Chondrocyte (in vitro differentiated cells): Measurements from ENCODE around the gene PHGDH. TPM values are rescaled to one million over a fixed set of nuclear protein-coding genes. Genes with fewer than 3 reads are reported as not detected.

Source experiments
- DNase-seq: peaks from one replicate; pipeline ENCODE4 v3.0.0; 2021; ENCODE audit warnings: mixed read lengths, low spot score
- H3K27ac Mint-ChIP-seq: one replicate; pipeline ENCODE4 v1.8.0; 2021; ENCODE audit warnings: mild to moderate bottlenecking, moderate library complexity, mixed read lengths; ENCODE audit not compliant: unreplicated experiment
- H3K27me3 Mint-ChIP-seq: 2 replicates; pipeline ENCODE4 v1.8.0; 2021; ENCODE audit warnings: low read depth, mixed read lengths
- H3K36me3 Mint-ChIP-seq: 2 replicates; pipeline ENCODE4 v1.8.0; 2021; ENCODE audit warnings: low read depth, mixed read lengths
- H3K4me1 Mint-ChIP-seq: 2 replicates; pipeline ENCODE4 v1.8.0; 2021; ENCODE audit warnings: low read depth, mild to moderate bottlenecking, mixed read lengths
- H3K4me3 Mint-ChIP-seq: one replicate; pipeline ENCODE4 v1.8.0; 2021; ENCODE audit warnings: mild to moderate bottlenecking, moderate library complexity, mixed read lengths; ENCODE audit not compliant: unreplicated experiment
- H3K9me3 Mint-ChIP-seq: 2 replicates; pipeline ENCODE4 v1.8.0; 2021; ENCODE audit warnings: low read depth, mixed read lengths
- total RNA-seq: library from RNA; stranded (reverse); gene quantifications from 3 replicates; pipeline ENCODE4 v1.2.1, GENCODE V29; 2021
- TF ChIP-seq, protein P1 (sequence below): fragments of 200-600 bp; sonication (generic); IDR thresholded peaks from 2 replicates; pipeline ENCODE4 v1.5.0; 2021; ENCODE audit warnings: antibody characterized with exemption, mild to moderate bottlenecking, moderate library complexity

Gene PHGDH
- total RNA-seq, 1 donor from 2014 or later: 300 TPM

DNA sequence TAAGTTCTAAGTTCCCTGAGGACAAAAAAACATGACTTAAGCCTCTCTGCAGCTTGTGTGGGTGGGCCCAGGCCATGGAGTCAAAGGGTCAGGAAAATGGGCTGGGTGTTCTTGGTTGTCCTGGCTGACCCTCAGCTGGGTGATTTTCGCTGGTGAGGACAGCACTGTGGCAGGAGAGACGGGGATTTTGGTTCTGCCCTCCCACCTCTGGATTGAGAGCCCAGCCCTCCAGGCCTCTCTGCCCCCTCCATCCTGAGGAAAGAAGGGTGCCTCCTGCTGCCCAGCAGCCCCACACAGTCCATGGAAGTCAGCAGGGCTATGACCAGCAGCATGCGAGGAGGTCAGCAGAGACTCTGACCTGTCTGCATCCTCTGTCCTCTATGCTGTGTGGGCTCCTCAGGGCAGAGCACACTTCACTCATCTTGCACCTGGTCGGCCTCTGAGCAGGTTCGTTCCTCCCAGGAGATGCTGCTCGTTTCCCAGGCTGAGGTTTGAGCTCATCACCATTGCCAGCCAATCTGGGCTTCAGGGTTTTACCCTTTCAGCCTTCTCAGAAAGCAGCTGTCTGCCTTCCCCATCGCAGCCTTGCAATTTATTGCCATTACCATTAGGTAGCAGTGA lies 26.5 kb downstream of the PHGDH start:
- peaks cover 16% of the 10 kb centered on the region for H3K4me1 Mint-ChIP-seq
- no peak overlapping the region for H3K4me3 Mint-ChIP-seq
- DNase-seq: no peak
- TF ChIP-seq, protein P1, sequence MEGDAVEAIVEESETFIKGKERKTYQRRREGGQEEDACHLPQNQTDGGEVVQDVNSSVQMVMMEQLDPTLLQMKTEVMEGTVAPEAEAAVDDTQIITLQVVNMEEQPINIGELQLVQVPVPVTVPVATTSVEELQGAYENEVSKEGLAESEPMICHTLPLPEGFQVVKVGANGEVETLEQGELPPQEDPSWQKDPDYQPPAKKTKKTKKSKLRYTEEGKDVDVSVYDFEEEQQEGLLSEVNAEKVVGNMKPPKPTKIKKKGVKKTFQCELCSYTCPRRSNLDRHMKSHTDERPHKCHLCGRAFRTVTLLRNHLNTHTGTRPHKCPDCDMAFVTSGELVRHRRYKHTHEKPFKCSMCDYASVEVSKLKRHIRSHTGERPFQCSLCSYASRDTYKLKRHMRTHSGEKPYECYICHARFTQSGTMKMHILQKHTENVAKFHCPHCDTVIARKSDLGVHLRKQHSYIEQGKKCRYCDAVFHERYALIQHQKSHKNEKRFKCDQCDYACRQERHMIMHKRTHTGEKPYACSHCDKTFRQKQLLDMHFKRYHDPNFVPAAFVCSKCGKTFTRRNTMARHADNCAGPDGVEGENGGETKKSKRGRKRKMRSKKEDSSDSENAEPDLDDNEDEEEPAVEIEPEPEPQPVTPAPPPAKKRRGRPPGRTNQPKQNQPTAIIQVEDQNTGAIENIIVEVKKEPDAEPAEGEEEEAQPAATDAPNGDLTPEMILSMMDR: no peak
- no peaks in the 10 kb centered on the region for H3K27me3 Mint-ChIP-seq
- H3K36me3 Mint-ChIP-seq: peaks cover 46% of the 10 kb centered on the region
- peak overlapping the region; percentile 14 for H3K27ac Mint-ChIP-seq
- H3K9me3 Mint-ChIP-seq: no peaks in the 10 kb centered on the region

DNA sequence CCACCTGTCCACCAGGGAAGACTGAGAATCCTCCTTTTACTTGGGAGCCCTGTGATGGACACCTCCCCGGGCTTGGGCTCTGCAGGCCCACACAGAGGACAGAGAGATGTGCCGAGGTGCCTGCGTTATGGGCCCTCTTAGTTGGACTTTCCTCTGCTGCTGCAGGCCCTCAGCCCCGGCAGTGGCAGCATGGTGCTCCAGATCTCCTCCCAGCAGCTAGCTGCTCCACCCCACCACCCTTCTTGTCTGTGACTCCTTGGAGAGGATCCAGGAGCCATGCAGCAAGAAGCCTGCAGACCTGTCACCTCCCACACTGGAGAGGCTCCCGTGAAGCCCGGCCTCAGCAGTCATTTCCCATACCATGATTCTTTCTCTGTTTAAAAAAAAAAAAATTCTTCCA lies 27.4 kb downstream of the PHGDH start:
- Mint-ChIP-seq H3K9me3 (no peaks in the 10 kb centered on the region), H3K27me3 (no peaks in the 10 kb centered on the region), H3K4me1 (peaks cover 20% of the 10 kb centered on the region), H3K36me3 (peaks cover 51% of the 10 kb centered on the region), H3K27ac (no peak overlapping the region), H3K4me3 (no peak overlapping the region)
- TF ChIP-seq, protein P1: no peak
- DNase-seq: no peak

DNA sequence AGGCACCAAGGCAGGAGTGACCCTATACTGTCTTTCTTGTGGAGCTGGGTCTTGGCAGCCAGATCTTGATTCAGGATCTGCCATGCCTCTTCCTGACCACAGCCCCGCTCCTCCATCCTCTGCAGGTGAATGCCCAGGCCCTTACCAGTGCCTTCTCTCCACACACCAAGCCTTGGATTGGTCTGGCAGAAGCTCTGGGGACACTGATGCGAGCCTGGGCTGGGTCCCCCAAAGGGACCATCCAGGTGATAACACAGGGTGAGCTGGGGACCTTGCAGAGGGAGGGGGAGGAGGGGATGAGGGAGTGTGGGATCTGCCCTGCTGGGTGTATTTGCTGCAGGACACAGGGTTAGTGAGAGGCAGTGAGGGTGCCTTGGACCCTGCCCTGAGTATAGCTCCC lies 28.5 kb downstream of the PHGDH start:
- DNase-seq: no peak
- TF ChIP-seq, protein P1: no peak
- Mint-ChIP-seq H3K4me1 (peaks cover 20% of the 10 kb centered on the region), H3K27me3 (no peaks in the 10 kb centered on the region), H3K36me3 (peaks cover 47% of the 10 kb centered on the region), H3K27ac (no peak overlapping the region), H3K9me3 (no peaks in the 10 kb centered on the region), H3K4me3 (no peak overlapping the region)

DNA sequence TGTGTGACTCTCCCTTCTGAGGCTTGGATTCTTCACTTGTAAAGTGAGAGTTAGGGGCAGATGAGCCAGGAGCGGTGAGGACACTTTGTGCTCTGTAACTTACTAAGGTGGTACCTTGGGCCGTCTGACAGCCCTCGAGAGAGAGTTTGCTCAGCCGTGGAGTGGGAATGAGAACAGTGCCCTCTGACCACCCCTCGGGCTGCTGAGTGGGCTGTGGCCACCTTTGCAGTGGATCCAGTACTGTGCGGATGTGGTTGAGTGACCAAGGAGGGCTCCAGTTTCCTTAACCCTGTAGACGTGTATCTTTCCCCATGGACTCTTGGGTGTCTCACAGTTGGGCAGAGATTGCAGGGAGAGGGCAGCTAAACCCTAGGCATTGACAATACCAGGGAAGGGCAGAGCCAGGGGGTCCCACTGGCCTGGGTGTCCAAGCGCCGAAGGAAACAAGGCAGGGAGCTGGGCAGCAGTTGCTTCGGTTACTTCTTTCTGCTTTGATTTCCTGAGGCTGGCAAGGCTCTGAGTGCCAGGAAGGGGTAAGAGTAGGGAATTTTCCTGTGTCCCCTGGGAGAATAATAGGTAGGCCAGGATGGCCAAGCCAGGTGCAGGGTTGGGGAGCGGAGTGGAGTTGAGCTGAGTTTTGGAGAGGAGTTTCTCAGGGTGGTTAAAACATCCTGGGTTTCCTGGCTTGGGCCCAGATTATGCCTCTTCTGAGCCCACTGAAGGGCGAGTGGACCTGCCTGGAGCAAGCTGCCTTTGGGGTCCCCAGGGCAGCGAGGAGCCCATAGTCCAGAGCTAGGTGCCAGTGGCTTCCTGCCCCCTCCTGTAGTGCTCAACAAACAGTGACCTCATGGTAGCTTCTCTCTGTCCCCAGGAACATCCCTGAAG lies 29.4 kb downstream of the PHGDH start:
- no peak overlapping the region for H3K4me3 Mint-ChIP-seq
- DNase-seq: no peak
- H3K36me3 Mint-ChIP-seq: peaks cover 43% of the 10 kb centered on the region
- TF ChIP-seq, protein P1: no peak
- H3K9me3 Mint-ChIP-seq: no peaks in the 10 kb centered on the region
- peaks cover 20% of the 10 kb centered on the region for H3K4me1 Mint-ChIP-seq
- peak overlapping the region; percentile 63 for H3K27ac Mint-ChIP-seq
- H3K27me3 Mint-ChIP-seq: no peaks in the 10 kb centered on the region

DNA sequence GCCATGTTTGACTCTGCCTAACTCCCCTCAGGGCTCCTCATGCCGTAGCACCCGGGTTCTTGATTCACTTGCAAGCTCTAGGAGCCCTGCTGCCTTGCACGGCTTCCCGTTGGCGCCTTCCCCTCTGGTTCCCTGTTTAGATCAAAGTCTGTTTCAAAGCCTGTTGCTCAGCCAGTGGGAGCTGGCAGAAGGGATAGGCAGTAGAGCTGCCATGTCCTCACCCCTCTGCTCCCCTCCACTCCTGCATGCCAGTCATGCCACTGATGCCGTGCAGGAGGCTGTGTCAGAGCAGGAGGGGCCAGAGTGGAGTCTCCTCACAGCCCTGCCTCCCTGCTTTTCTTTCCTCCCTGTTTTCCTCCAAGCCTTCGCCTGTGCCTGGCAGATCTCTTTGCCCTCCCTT lies 30.5 kb downstream of the PHGDH start:
- TF ChIP-seq, protein P1: no peak

More for the DNA sequence above, 30.5 kb downstream of the PHGDH start:
- no peak overlapping the region for H3K4me3 Mint-ChIP-seq
- H3K36me3 Mint-ChIP-seq: peaks cover 35% of the 10 kb centered on the region
- DNase-seq: no peak
- peak overlapping the region; percentile 84 for H3K27ac Mint-ChIP-seq
- no peaks in the 10 kb centered on the region for H3K27me3 Mint-ChIP-seq
- peaks cover 17% of the 10 kb centered on the region for H3K4me1 Mint-ChIP-seq
- no peaks in the 10 kb centered on the region for H3K9me3 Mint-ChIP-seq
